WTC11 (cell line): ENCODE measurements around the gene ANKRD52. TPM values are rescaled to one million over a fixed set of nuclear protein-coding genes. Genes with fewer than 3 reads are reported as not detected.

Source experiments
- ATAC-seq: fragments of 200-7000 bp; cut with Tn5 transposase; 2 replicates; pipeline ENCODE4 v1.10.0; 2021; ENCODE audit warnings: mild to moderate bottlenecking, moderate library complexity
- CTCF ChIA-PET: fragments of 300-600 bp; sonication (Branson Sonifier 250); formaldehyde crosslinking; loops from one replicate; lab custom pipeline; 2021; ENCODE audit warnings: antibody characterized with exemption; lab: Charles Lee
- POLR2A ChIA-PET: fragments of 350-600 bp; sonication (Branson Sonifier 250); formaldehyde crosslinking; loops from one replicate; lab custom pipeline; 2021; ENCODE audit warnings: antibody characterized with exemption; lab: Charles Lee
- DNase-seq: peaks from one replicate; pipeline ENCODE4 v3.0.0; 2021; ENCODE audit warnings: low spot score
- H3K27ac Mint-ChIP-seq: 2 replicates; pipeline ENCODE4 v1.8.0; 2021; ENCODE audit warnings: mixed read lengths
- H3K27me3 Mint-ChIP-seq: 2 replicates; pipeline ENCODE4 v1.8.0; 2021; ENCODE audit warnings: low read depth, mild to moderate bottlenecking, moderate library complexity, mixed read lengths
- H3K36me3 Mint-ChIP-seq: 2 replicates; pipeline ENCODE4 v1.8.0; 2021; ENCODE audit warnings: mixed read lengths
- H3K4me1 Mint-ChIP-seq: 2 replicates; pipeline ENCODE4 v1.8.0; 2022; ENCODE audit warnings: mixed read lengths
- H3K4me3 Mint-ChIP-seq: 2 replicates; pipeline ENCODE4 v1.8.0; 2021; ENCODE audit warnings: mild to moderate bottlenecking, moderate library complexity, mixed read lengths
- H3K9me3 Mint-ChIP-seq: 2 replicates; pipeline ENCODE4 v1.8.0; 2021; ENCODE audit warnings: mixed read lengths
- CREM ChIP-seq: sonication (generic); formaldehyde crosslinking; IDR thresholded peaks from 2 replicates; pipeline ENCODE4 v1.8.1; 2022; ENCODE audit warnings: mild to moderate bottlenecking, missing genetic modification reagents, moderate library complexity
- EMX1 ChIP-seq: fragments of 250-450 bp; sonication (Bioruptor Pico); IDR thresholded peaks from 2 replicates; pipeline ENCODE4 v1.8.0; 2021; ENCODE audit warnings: mild to moderate bottlenecking
- IRF2 ChIP-seq: sonication (generic); formaldehyde crosslinking; IDR thresholded peaks from 2 replicates; pipeline ENCODE4 v1.8.0; 2022; ENCODE audit warnings: low read depth, missing genetic modification reagents, borderline replicate concordance
- JAZF1 ChIP-seq: fragments of 250-450 bp; sonication (Bioruptor Pico); IDR thresholded peaks from 2 replicates; pipeline ENCODE4 v1.9.0; 2021; ENCODE audit warnings: moderate library complexity, mild to moderate bottlenecking, inconsistent platforms
- NFATC4 ChIP-seq: fragments of 250-450 bp; sonication (Bioruptor Pico); IDR thresholded peaks from 2 replicates; pipeline ENCODE4 v1.9.0; 2021; ENCODE audit warnings: mild to moderate bottlenecking
- NFE2L1 ChIP-seq: sonication (generic); formaldehyde crosslinking; IDR thresholded peaks from 2 replicates; pipeline ENCODE4 v1.8.1; 2023; ENCODE audit warnings: missing genetic modification reagents
- NR1H2 ChIP-seq: sonication (generic); formaldehyde crosslinking; IDR thresholded peaks from 2 replicates; pipeline ENCODE4 v1.9.0; 2021; ENCODE audit warnings: mild to moderate bottlenecking, moderate library complexity, missing genetic modification reagents
- NR2C2 ChIP-seq: sonication (generic); formaldehyde crosslinking; IDR thresholded peaks from 2 replicates; pipeline ENCODE4 v1.8.0; 2022; ENCODE audit warnings: mild to moderate bottlenecking, missing genetic modification reagents
- OVOL2 ChIP-seq: fragments of 250-450 bp; sonication (Bioruptor Pico); IDR thresholded peaks from 2 replicates; pipeline ENCODE4 v1.9.0; 2021; ENCODE audit warnings: mild to moderate bottlenecking, borderline replicate concordance
- SMAD4 ChIP-seq: sonication (generic); formaldehyde crosslinking; IDR thresholded peaks from 2 replicates; pipeline ENCODE4 v1.8.0; 2022; ENCODE audit warnings: mild to moderate bottlenecking, missing genetic modification reagents
- ZNF138 ChIP-seq: sonication (generic); formaldehyde crosslinking; conservative IDR thresholded peaks from 2 replicates; pipeline ENCODE4 v1.8.1; 2022; ENCODE audit warnings: mild to moderate bottlenecking, moderate library complexity, missing genetic modification reagents
- ZNF263 ChIP-seq: sonication (generic); formaldehyde crosslinking; IDR thresholded peaks from 2 replicates; pipeline ENCODE4 v1.8.1; 2022; ENCODE audit warnings: low read depth, mild to moderate bottlenecking, moderate library complexity, missing genetic modification reagents
- ZNF396 ChIP-seq: fragments of 250-450 bp; sonication (Bioruptor Pico); IDR thresholded peaks from 2 replicates; pipeline ENCODE4 v1.8.0; 2021; ENCODE audit warnings: mild to moderate bottlenecking, moderate library complexity, borderline replicate concordance
- ZNF416 ChIP-seq: fragments of 250-450 bp; sonication (Bioruptor Pico); IDR thresholded peaks from 2 replicates; pipeline ENCODE4 v1.9.0; 2021; ENCODE audit warnings: mild to moderate bottlenecking, inconsistent platforms
- total RNA-seq: library from RNA; stranded (reverse); gene quantifications from 3 replicates; pipeline ENCODE4 v1.2.3, GENCODE V29; 2021
- TF ChIP-seq, protein P1 (sequence below): sonication (generic); formaldehyde crosslinking; conservative IDR thresholded peaks from 2 replicates; pipeline ENCODE4 v1.8.1; 2023; ENCODE audit warnings: mild to moderate bottlenecking, low read depth, missing genetic modification reagents, moderate library complexity
- TF ChIP-seq, protein P2 (sequence below): sonication (generic); formaldehyde crosslinking; IDR thresholded peaks from 2 replicates; pipeline ENCODE4 v1.8.1; 2023; ENCODE audit warnings: mild to moderate bottlenecking, missing genetic modification reagents
- TF ChIP-seq, protein P3 (sequence below): sonication (generic); formaldehyde crosslinking; IDR thresholded peaks from 2 replicates; pipeline ENCODE4 v1.8.0; 2022; ENCODE audit warnings: mild to moderate bottlenecking, missing genetic modification reagents
- TF ChIP-seq, protein P4 (sequence below): sonication (generic); formaldehyde crosslinking; IDR thresholded peaks from 2 replicates; pipeline ENCODE4 v1.8.1; 2023; ENCODE audit warnings: mild to moderate bottlenecking, missing genetic modification reagents, borderline replicate concordance
- TF ChIP-seq, protein P5 (sequence below): fragments of 250-450 bp; sonication (Bioruptor Pico); IDR thresholded peaks from 2 replicates; pipeline ENCODE4 v2.1.2; 2022; ENCODE audit warnings: mild to moderate bottlenecking, moderate library complexity

The ANKRD52 gene
- total RNA-seq, 1 experiment from 2014 or later, result 41.2 TPM

DNA sequence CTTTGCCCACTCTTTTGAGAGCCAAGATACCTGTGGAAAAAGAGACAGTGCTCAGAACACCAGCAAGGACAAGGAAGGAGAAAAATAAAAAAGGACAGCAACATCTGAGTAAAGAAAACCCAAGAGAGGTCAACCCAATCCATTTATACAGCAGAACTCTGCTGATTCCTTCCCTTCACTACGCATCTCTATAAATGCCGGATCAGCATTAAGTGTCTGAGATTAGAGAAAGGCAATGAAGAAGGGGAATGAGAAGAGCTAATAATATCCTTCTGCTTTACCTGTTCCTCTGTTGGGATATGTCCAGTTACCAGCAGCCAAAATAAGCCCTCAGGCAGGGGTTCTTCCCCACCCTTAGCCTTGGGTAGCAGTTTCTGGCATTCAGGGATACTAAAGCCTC is 24.4 kb upstream of the ANKRD52 start (continued):
- TF ChIP-seq, protein P1, sequence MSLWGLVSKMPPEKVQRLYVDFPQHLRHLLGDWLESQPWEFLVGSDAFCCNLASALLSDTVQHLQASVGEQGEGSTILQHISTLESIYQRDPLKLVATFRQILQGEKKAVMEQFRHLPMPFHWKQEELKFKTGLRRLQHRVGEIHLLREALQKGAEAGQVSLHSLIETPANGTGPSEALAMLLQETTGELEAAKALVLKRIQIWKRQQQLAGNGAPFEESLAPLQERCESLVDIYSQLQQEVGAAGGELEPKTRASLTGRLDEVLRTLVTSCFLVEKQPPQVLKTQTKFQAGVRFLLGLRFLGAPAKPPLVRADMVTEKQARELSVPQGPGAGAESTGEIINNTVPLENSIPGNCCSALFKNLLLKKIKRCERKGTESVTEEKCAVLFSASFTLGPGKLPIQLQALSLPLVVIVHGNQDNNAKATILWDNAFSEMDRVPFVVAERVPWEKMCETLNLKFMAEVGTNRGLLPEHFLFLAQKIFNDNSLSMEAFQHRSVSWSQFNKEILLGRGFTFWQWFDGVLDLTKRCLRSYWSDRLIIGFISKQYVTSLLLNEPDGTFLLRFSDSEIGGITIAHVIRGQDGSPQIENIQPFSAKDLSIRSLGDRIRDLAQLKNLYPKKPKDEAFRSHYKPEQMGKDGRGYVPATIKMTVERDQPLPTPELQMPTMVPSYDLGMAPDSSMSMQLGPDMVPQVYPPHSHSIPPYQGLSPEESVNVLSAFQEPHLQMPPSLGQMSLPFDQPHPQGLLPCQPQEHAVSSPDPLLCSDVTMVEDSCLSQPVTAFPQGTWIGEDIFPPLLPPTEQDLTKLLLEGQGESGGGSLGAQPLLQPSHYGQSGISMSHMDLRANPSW, result no peak
- TF ChIP-seq, protein P2, sequence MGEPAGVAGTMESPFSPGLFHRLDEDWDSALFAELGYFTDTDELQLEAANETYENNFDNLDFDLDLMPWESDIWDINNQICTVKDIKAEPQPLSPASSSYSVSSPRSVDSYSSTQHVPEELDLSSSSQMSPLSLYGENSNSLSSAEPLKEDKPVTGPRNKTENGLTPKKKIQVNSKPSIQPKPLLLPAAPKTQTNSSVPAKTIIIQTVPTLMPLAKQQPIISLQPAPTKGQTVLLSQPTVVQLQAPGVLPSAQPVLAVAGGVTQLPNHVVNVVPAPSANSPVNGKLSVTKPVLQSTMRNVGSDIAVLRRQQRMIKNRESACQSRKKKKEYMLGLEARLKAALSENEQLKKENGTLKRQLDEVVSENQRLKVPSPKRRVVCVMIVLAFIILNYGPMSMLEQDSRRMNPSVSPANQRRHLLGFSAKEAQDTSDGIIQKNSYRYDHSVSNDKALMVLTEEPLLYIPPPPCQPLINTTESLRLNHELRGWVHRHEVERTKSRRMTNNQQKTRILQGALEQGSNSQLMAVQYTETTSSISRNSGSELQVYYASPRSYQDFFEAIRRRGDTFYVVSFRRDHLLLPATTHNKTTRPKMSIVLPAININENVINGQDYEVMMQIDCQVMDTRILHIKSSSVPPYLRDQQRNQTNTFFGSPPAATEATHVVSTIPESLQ (CRISPR knock-in tag), result no peak
- TF ChIP-seq, protein P3, sequence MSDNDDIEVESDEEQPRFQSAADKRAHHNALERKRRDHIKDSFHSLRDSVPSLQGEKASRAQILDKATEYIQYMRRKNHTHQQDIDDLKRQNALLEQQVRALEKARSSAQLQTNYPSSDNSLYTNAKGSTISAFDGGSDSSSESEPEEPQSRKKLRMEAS, result no peak
- TF ChIP-seq, protein P4, sequence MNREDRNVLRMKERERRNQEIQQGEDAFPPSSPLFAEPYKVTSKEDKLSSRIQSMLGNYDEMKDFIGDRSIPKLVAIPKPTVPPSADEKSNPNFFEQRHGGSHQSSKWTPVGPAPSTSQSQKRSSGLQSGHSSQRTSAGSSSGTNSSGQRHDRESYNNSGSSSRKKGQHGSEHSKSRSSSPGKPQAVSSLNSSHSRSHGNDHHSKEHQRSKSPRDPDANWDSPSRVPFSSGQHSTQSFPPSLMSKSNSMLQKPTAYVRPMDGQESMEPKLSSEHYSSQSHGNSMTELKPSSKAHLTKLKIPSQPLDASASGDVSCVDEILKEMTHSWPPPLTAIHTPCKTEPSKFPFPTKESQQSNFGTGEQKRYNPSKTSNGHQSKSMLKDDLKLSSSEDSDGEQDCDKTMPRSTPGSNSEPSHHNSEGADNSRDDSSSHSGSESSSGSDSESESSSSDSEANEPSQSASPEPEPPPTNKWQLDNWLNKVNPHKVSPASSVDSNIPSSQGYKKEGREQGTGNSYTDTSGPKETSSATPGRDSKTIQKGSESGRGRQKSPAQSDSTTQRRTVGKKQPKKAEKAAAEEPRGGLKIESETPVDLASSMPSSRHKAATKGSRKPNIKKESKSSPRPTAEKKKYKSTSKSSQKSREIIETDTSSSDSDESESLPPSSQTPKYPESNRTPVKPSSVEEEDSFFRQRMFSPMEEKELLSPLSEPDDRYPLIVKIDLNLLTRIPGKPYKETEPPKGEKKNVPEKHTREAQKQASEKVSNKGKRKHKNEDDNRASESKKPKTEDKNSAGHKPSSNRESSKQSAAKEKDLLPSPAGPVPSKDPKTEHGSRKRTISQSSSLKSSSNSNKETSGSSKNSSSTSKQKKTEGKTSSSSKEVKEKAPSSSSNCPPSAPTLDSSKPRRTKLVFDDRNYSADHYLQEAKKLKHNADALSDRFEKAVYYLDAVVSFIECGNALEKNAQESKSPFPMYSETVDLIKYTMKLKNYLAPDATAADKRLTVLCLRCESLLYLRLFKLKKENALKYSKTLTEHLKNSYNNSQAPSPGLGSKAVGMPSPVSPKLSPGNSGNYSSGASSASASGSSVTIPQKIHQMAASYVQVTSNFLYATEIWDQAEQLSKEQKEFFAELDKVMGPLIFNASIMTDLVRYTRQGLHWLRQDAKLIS, result no peak

DNA sequence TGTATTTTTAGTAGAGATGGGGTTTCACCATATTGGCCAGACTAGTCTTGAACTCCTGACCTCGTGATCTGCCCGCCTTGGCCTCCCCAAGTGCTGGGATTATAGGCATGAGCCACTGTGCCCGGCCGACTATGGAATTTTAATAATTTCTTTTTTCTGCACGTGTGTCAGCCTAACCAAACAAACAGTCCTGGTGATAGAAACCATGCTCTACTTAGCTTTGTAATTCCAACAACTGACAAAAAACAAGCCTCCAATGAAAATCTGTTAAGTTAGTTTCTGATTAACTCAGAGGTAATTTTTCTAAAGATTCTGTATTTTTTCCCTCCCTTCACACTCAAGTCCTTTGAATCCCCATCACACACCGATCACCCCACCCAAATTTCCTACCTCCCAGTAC is 23.8 kb upstream of the ANKRD52 start:
- DNase-seq (no peak), ATAC-seq (no peak)
- no peaks in the 10 kb centered on the region for H3K27me3 Mint-ChIP-seq
- ChIA-PET CTCF (no interaction called here), POLR2A (no interaction called here)
- H3K4me3 Mint-ChIP-seq, result no peak overlapping the region
- peaks cover 9% of the 10 kb centered on the region for H3K4me1 Mint-ChIP-seq
- peak overlapping the region; percentile 73 for H3K27ac Mint-ChIP-seq
- TF ChIP-seq ZNF138, result no peak
- no peak for TF ChIP-seq NR1H2
- H3K9me3 Mint-ChIP-seq, result no peaks in the 10 kb centered on the region
- peaks cover 54% of the 10 kb centered on the region for H3K36me3 Mint-ChIP-seq

DNA sequence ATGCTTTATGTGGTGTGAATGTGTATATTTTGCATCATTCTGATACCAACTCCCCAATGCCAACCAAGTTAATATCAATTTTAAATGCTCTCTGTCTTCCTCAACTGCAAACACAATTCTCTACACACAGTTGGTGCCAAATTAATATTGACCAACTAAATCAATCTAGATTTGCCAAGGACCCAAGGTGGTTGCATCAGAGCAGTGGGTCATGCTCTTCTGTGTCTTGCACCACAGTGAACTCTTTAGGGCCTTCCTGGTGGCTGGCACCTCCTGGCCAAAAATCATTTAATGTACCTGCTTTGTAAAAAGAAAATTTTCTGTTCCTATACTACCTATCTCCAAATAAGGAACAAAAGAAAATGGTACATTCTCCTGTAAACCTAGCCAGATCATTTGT is 22.7 kb upstream of the ANKRD52 start:
- Mint-ChIP-seq H3K27me3 (no peaks in the 10 kb centered on the region), H3K36me3 (peaks cover 59% of the 10 kb centered on the region), H3K4me3 (no peak overlapping the region), H3K4me1 (peaks cover under 1% of the 10 kb centered on the region; the same call in 1 of the 2 replicates), H3K27ac (no peak overlapping the region), H3K9me3 (no peaks in the 10 kb centered on the region)
- ChIA-PET POLR2A (no interaction called here), CTCF (no interaction called here)
- ATAC-seq (no peak), DNase-seq (no peak)
- TF ChIP-seq NFE2L1 (CRISPR knock-in tag), result no peak
- no peak for TF ChIP-seq ZNF416
- TF ChIP-seq NR2C2 (CRISPR knock-in tag), result no peak
- TF ChIP-seq IRF2 (CRISPR knock-in tag), result no peak
- TF ChIP-seq OVOL2, result no peak
- TF ChIP-seq, protein P5, sequence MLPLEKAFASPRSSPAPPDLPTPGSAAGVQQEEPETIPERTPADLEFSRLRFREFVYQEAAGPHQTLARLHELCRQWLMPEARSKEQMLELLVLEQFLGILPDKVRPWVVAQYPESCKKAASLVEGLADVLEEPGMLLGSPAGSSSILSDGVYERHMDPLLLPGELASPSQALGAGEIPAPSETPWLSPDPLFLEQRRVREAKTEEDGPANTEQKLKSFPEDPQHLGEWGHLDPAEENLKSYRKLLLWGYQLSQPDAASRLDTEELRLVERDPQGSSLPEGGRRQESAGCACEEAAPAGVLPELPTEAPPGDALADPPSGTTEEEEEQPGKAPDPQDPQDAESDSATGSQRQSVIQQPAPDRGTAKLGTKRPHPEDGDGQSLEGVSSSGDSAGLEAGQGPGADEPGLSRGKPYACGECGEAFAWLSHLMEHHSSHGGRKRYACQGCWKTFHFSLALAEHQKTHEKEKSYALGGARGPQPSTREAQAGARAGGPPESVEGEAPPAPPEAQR (CRISPR knock-in tag), result no peak
- no peak for TF ChIP-seq NFATC4 (CRISPR knock-in tag)
- no peak for TF ChIP-seq EMX1
- TF ChIP-seq ZNF396 (CRISPR knock-in tag), result no peak
- TF ChIP-seq JAZF1 (CRISPR knock-in tag), result no peak
- TF ChIP-seq ZNF263 (CRISPR knock-in tag), result no peak
- no peak for TF ChIP-seq CREM (CRISPR knock-in tag)
- no peak for TF ChIP-seq SMAD4 (CRISPR knock-in tag)
